WTC11 (cell line): ENCODE results near the gene GGNBP2.

Experiments
- CREB1 ChIP-seq: sonication (generic); formaldehyde crosslinking; IDR thresholded peaks from 2 replicates; pipeline ENCODE4 v1.8.0; 2023; ENCODE audit warnings: mild to moderate bottlenecking, missing genetic modification reagents
- FOXJ3 ChIP-seq: sonication (generic); formaldehyde crosslinking; IDR thresholded peaks from 2 replicates; pipeline ENCODE4 v1.9.0; 2021; ENCODE audit warnings: missing genetic modification reagents, mild to moderate bottlenecking, borderline replicate concordance
- NR1H2 ChIP-seq: sonication (generic); formaldehyde crosslinking; IDR thresholded peaks from 2 replicates; pipeline ENCODE4 v1.9.0; 2021; ENCODE audit warnings: mild to moderate bottlenecking, moderate library complexity, missing genetic modification reagents
- SP1 ChIP-seq: sonication (generic); formaldehyde crosslinking; conservative IDR thresholded peaks from 2 replicates; pipeline ENCODE4 v1.8.1; 2022; ENCODE audit warnings: missing genetic modification reagents
- TCF7 ChIP-seq: sonication (generic); formaldehyde crosslinking; IDR thresholded peaks from 2 replicates; pipeline ENCODE4 v1.8.0; 2022; ENCODE audit warnings: mild to moderate bottlenecking, low read depth, missing genetic modification reagents, moderate library complexity
- ZNF121 ChIP-seq: sonication (generic); formaldehyde crosslinking; IDR thresholded peaks from 2 replicates; pipeline ENCODE4 v1.8.0; 2023; ENCODE audit warnings: missing genetic modification reagents
- ZNF138 ChIP-seq: sonication (generic); formaldehyde crosslinking; conservative IDR thresholded peaks from 2 replicates; pipeline ENCODE4 v1.8.1; 2022; ENCODE audit warnings: mild to moderate bottlenecking, moderate library complexity, missing genetic modification reagents
- TF ChIP-seq, protein P1 (sequence below): sonication (generic); formaldehyde crosslinking; IDR thresholded peaks from 2 replicates; pipeline ENCODE4 v1.8.0; 2022; ENCODE audit warnings: mild to moderate bottlenecking, missing genetic modification reagents
- TF ChIP-seq, protein P2 (sequence below): fragments of 200-600 bp; IDR thresholded peaks from 2 replicates; pipeline ENCODE4 v1.8.0; 2022; ENCODE audit warnings: antibody characterized with exemption
- TF ChIP-seq, protein P3 (sequence below): sonication (generic); formaldehyde crosslinking; IDR thresholded peaks from 2 replicates; pipeline ENCODE4 v1.8.1; 2023; ENCODE audit warnings: mild to moderate bottlenecking, missing genetic modification reagents, moderate library complexity
- TF ChIP-seq, protein P4 (sequence below): sonication (generic); formaldehyde crosslinking; IDR thresholded peaks from 2 replicates; pipeline ENCODE4 v1.8.1; 2023; ENCODE audit warnings: mild to moderate bottlenecking, missing genetic modification reagents
- TF ChIP-seq, protein P5 (sequence below): sonication (generic); formaldehyde crosslinking; IDR thresholded peaks from 2 replicates; pipeline ENCODE4 v1.8.0; 2022; ENCODE audit warnings: mild to moderate bottlenecking, missing genetic modification reagents

DNA sequence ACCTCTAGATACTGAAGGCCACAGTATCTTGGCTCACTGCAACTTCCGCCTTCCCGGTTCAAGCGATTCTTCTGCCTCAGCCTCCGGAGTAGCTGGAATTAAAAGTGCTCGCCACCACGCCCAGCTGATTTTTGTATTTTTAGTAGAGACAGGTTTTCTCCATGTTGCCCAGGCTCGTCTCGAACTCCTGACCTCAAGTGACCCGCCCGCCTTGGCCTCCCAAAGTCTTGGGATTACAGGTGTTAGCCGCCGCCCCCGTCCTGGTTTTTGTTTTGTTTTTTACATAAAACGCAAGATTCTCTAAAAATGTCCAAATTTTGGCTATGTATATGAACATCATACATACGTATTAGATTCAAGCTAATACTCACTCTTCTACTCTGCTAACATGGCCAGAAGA lies 2.0 kb upstream of the GGNBP2 start:
- TF ChIP-seq, protein P1, sequence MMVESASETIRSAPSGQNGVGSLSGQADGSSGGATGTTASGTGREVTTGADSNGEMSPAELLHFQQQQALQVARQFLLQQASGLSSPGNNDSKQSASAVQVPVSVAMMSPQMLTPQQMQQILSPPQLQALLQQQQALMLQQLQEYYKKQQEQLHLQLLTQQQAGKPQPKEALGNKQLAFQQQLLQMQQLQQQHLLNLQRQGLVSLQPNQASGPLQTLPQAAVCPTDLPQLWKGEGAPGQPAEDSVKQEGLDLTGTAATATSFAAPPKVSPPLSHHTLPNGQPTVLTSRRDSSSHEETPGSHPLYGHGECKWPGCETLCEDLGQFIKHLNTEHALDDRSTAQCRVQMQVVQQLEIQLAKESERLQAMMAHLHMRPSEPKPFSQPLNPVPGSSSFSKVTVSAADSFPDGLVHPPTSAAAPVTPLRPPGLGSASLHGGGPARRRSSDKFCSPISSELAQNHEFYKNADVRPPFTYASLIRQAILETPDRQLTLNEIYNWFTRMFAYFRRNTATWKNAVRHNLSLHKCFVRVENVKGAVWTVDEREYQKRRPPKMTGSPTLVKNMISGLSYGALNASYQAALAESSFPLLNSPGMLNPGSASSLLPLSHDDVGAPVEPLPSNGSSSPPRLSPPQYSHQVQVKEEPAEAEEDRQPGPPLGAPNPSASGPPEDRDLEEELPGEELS (CRISPR knock-in tag), result no peak
- no peak for TF ChIP-seq FOXJ3 (CRISPR knock-in tag)
- no peak for TF ChIP-seq CREB1
- TF ChIP-seq, protein P2, sequence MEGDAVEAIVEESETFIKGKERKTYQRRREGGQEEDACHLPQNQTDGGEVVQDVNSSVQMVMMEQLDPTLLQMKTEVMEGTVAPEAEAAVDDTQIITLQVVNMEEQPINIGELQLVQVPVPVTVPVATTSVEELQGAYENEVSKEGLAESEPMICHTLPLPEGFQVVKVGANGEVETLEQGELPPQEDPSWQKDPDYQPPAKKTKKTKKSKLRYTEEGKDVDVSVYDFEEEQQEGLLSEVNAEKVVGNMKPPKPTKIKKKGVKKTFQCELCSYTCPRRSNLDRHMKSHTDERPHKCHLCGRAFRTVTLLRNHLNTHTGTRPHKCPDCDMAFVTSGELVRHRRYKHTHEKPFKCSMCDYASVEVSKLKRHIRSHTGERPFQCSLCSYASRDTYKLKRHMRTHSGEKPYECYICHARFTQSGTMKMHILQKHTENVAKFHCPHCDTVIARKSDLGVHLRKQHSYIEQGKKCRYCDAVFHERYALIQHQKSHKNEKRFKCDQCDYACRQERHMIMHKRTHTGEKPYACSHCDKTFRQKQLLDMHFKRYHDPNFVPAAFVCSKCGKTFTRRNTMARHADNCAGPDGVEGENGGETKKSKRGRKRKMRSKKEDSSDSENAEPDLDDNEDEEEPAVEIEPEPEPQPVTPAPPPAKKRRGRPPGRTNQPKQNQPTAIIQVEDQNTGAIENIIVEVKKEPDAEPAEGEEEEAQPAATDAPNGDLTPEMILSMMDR, result no peak
- TF ChIP-seq, protein P3, sequence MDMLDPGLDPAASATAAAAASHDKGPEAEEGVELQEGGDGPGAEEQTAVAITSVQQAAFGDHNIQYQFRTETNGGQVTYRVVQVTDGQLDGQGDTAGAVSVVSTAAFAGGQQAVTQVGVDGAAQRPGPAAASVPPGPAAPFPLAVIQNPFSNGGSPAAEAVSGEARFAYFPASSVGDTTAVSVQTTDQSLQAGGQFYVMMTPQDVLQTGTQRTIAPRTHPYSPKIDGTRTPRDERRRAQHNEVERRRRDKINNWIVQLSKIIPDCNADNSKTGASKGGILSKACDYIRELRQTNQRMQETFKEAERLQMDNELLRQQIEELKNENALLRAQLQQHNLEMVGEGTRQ (CRISPR knock-in tag), result no peak
- TF ChIP-seq SP1 (CRISPR knock-in tag), result no peak
- no peak for TF ChIP-seq TCF7 (CRISPR knock-in tag)
- TF ChIP-seq NR1H2 (CRISPR knock-in tag), result no peak
- TF ChIP-seq, protein P4, sequence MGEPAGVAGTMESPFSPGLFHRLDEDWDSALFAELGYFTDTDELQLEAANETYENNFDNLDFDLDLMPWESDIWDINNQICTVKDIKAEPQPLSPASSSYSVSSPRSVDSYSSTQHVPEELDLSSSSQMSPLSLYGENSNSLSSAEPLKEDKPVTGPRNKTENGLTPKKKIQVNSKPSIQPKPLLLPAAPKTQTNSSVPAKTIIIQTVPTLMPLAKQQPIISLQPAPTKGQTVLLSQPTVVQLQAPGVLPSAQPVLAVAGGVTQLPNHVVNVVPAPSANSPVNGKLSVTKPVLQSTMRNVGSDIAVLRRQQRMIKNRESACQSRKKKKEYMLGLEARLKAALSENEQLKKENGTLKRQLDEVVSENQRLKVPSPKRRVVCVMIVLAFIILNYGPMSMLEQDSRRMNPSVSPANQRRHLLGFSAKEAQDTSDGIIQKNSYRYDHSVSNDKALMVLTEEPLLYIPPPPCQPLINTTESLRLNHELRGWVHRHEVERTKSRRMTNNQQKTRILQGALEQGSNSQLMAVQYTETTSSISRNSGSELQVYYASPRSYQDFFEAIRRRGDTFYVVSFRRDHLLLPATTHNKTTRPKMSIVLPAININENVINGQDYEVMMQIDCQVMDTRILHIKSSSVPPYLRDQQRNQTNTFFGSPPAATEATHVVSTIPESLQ (CRISPR knock-in tag), result no peak
- TF ChIP-seq ZNF138, result no peak
- TF ChIP-seq, protein P5, sequence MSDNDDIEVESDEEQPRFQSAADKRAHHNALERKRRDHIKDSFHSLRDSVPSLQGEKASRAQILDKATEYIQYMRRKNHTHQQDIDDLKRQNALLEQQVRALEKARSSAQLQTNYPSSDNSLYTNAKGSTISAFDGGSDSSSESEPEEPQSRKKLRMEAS (CRISPR knock-in tag), result no peak
- TF ChIP-seq ZNF121 (CRISPR knock-in tag), result no peak
